ENCODE results near the gene NPEPL1. TPM values are rescaled to one million over a fixed set of nuclear protein-coding genes. Genes with fewer than 3 reads are reported as not detected.
"Not testable (repeated sequence)": the region's sequence is repeated elsewhere in the genome, so short reads cannot be mapped to it uniquely, and the experiment has no call there.

The NPEPL1 gene
- total RNA-seq, 4 donors from 2014 or later = 24.9 to 49.8 (median 27.9) TPM

GRCh38 chr20:58744836-58745235 lies 52.2 kb downstream of the NPEPL1 start:
- no peak for ATAC-seq (ENCODE audit: low FRiP score)
- TF ChIP-seq CTCF (IDR thresholded peaks at IDR 0.05) = no peak

GRCh38 chr20:58745391-58745790 lies 52.8 kb downstream of the NPEPL1 start:
- ATAC-seq (ENCODE audit: low FRiP score) (no peak), DNase-seq (ENCODE audit: low spot score) (no peak)
- no peak for TF ChIP-seq CTCF (IDR thresholded peaks at IDR 0.05)

More at GRCh38 chr20:58744836-58745235, 52.2 kb downstream of the NPEPL1 start:
- no peak for DNase-seq (ENCODE audit: low spot score)

- ATAC-seq (ENCODE audit: low FRiP score) (no peak), DNase-seq (ENCODE audit: low spot score) (no peak)
- no peak for TF ChIP-seq CTCF (IDR thresholded peaks at IDR 0.05)
These were observed 54.0 kb downstream of the NPEPL1 start for GRCh38 chr20:58746620-58747019.

GRCh38 chr20:58747211-58747610 lies 54.6 kb downstream of the NPEPL1 start:
- TF ChIP-seq CTCF (IDR thresholded peaks at IDR 0.05) = no peak
- no peak for DNase-seq (ENCODE audit: low spot score)
- no peak for ATAC-seq (ENCODE audit: low FRiP score)

GRCh38 chr20:58748618-58749017 lies 56.0 kb downstream of the NPEPL1 start:
- DNase-seq (ENCODE audit: low spot score) = no peak
- TF ChIP-seq CTCF (IDR thresholded peaks at IDR 0.05) = no peak
- no peak for ATAC-seq (ENCODE audit: low FRiP score)

GRCh38 chr20:58749098-58749769 lies 56.6 kb downstream of the NPEPL1 start:
- no peak for DNase-seq (ENCODE audit: low spot score)
- ATAC-seq (ENCODE audit: low FRiP score) = no peak
- TF ChIP-seq CTCF (IDR thresholded peaks at IDR 0.05) = no peak

GRCh38 chr20:58749979-58750378 lies 57.4 kb downstream of the NPEPL1 start:
- no peak for DNase-seq (ENCODE audit: low spot score)
- no peak for ATAC-seq (ENCODE audit: low FRiP score)
- no peak for TF ChIP-seq CTCF (IDR thresholded peaks at IDR 0.05)

GRCh38 chr20:58750706-58751105 lies 58.1 kb downstream of the NPEPL1 start:
- not testable (repeated sequence) for ATAC-seq (ENCODE audit: low FRiP score); DNase-seq (ENCODE audit: low spot score)
